NCI-H1417 treated with DMSO at 0.1 percent for 48 hours (cell line): ENCODE results near the gene ABCA3.
"Not testable (repeated sequence)": the region's sequence is repeated elsewhere in the genome, so short reads cannot be mapped to it uniquely, and the experiment has no call there.

Source experiments
- DNase-seq: peaks from one replicate; lab custom pipeline; 2025; lab: John Stamatoyannopoulos, UW

Gene ABCA3

DNA sequence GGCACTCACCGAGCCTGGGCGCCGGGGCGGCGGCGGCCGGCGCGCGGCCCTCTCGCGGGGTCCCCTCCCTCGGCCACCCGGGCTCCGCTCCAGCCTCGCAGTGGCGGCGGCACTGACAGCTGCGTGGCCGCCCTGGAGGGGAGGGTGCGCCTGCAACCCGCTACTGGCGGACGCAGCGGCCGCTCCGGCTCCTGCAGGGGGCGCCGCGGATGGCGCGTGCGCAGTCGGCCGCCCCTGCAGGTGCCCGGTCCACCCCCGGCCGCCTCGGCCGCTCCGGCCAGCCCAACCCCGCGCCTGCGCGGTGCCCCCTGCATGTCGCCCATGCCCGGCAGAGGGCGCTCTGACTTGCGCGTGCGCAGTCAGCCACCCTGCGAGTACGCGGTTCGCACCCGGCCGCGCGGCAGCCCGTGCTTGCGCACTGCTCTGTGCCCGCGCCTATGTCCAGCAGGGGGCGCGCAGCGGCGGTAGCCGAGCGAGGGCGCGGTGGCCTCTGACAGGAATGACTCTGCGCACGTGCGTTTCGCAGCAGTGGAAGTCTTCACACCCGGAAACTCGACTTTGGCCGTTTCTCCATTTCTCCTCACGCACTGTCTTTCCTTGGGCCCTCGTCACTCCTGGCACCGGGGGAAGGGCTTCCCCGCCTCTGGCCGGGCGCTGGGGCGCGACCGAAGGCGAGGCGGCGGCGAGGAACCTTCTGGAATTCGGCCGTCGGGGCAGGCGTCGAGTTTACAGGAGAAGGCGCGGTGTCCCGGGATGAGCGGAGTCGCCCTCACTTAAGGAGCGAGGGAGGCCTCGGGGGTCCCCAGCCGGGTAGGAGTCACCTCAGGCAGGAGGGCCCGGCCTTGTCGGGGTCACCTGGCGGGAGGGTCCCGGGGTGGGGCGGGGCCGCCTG is at the start of gene ABCA3:
ABCA3 (minus strand) TSS at position 165 of the 892 bp plus-strand sequence. CDS start 14,262 bp downstream, outside the sequence.
- peak; percentile 91 for DNase-seq

DNA sequence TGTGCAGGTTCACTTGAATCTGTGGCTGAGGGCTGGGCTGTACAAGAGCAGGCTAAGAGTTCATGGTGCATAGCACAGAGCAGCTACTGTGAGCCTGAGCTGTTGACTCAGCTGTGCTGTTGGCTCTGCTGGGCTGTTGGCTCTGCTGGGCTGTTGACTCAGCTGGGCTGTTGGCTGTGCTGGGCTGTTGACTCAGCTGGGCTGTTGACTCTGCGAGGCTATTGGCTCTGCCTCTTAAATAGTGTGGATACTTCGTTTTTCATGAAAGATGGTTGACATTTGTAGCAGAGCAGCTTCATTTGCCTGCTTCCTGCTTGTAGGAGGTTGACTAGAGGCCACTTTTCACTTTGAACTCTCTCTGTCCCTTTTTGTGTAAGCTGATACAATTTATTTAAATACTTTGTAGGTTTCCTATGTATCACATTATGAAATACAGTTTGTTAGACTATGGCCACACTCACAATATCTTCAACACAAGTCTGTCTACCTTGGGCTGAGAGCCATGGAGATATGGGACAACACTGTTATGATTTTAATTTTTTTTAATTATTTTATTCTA is 48.4 kb upstream of the ABCA3 start:
- DNase-seq, result no peak

DNA sequence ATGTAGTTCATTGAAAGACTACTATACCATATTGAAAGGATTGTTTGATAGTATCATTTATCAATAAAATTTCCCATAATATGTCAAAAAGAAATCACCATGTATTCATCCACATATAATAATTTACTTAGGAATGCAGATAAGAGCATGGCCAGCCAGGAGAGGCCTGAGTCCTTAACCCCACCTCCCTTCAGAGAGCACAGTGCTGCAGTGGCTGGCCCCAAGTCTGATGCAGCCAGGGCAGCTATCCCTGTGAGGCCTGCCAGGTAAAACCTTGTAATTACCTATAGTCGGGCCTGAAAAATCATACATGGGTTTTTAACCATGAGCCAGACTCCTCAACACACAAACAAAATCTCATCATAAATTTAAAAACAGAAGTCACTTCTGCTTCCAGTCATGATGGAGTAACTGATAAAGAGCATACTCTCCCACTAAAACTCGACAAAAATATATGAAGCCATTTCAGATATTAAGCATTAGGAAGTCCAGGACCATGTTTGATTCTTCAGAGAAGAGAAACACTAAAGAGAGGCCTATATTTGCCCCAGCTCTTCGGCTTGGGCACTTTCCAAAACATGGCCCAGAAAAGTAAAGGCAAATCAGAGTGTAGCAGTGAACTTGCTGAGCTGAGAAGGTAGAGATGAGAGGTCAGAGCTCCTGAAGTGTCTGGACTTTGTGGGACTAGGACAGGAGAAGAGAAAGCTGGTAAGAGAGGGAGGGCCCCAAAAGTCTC is 47.8 kb upstream of the ABCA3 start:
- no peak for DNase-seq

DNA sequence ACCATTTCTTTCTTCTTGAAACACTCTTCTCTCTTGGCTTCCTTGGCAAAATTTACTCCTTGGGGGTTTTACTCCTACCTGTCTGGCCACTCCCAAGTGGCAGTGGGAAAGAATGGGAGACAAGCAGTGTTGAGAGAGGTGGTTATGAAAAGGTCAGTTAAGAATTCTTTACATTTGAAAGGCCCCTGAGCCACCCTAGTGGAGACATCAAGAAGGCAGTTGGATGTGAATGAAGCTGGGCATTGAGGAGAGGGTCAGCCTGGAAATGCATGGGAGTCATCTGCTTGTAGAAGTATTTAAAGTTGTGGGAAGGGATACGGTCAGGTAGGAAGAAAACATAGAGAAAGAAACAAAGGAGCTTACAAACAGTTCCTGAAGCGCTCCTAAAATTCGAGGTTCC is 46.5 kb upstream of the ABCA3 start:
- DNase-seq, result no peak

DNA sequence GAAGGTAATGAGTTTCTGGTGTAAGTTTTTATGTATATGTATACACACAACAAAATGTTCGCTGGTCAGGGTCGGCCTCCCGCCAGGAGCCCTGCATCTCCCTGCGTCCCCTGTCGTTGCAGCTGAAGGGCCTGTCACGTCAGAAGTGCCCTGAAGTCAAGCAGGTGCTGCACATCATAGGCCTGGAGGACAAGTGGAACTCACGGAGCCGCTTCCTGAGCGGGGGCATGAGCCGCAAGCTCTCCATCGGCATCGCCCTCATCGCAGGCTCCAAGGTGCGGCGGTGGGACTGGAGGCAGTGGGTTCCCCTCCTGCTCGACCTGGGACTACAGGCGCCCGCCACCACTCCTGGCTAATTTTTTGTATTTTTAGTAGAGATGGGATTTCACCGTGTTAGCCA is 45.5 kb upstream of the ABCA3 start:
- DNase-seq, result not testable (repeated sequence)

DNA sequence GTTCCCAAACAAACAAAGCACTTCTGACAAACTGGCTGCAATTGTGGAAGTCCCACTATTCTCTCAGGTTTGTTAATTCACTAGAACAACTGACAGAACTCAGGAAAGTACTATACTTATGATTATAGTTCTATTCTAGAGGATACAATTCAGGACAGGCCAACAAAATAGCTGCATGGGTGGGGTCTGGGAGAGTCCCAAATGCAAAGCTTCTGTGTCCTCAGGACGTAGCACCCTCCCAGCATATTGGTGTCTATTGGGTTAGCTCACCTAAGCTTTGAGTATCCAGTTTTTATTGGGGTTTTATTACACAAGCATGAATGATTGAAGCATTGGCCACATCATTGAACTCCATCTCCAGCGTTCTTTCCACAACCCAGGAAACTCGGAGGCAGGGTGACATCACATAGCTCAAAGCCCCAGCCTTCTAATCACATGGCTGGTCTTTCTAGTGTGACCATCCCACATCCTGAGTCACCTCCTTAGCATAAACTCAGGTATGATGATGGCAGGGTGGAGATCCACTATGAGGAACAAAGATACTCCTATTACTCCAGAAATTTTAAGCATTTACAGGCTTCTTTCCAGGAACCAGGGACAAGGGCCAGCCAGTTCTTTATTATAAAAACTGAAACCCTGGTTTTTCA is 44.8 kb upstream of the ABCA3 start:
- no peak for DNase-seq

DNA sequence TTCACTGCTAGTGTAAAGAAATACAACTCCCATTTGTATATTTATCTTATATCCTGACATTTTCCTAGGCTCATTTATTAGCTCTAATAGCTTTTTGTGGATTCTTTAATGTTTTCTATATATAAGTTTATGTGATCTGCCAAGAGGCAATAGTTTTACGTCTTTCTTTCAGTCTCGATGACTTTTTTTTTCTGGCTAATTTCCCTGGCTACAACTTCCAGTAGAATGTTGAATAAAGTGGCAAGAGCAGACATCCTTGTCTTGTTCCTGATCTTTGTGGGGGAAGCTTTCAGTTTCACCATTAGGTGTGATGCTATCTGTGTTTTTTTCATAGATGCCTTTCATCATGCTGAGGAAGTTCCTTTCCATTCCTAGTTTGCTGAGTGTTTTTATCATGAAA is 43.9 kb upstream of the ABCA3 start:
- DNase-seq, result no peak

DNA sequence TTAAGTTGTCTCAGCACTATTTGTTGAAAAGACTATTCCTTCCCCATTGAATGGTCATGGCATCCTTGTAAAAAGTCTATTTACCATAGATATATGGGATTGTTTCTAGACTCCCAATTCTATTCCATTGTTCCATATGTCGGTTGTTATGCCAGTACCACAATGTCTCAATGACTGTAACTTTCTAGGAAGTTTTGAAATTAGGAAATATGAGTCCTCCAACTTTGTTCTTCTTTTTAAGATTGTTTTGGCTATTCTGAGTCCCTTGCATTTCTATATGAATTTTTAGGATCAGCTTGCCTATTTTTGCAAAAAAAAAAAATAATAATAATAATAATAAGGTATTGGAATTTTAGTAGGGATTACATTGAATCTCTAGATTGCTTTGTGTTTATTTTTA is 43.0 kb upstream of the ABCA3 start:
- DNase-seq, result no peak

DNA sequence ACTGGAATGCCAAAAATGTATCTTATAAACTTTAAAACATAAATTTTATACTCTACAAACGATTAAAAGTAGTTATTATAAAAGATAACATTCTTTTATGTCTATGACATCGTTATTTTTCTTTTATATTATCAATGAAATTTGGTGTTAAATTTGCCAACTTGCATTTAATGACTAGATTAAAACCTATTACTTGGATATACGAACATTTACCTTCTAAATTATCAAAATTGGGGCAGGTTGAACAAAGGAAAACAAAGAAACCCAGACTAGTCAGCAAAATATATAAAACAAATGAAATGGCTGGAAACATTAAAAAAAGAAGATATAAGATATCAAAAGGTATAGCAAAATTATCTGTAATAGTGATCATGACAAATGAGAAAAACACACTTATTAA is 34.1 kb upstream of the ABCA3 start:
- no peak for DNase-seq

DNA sequence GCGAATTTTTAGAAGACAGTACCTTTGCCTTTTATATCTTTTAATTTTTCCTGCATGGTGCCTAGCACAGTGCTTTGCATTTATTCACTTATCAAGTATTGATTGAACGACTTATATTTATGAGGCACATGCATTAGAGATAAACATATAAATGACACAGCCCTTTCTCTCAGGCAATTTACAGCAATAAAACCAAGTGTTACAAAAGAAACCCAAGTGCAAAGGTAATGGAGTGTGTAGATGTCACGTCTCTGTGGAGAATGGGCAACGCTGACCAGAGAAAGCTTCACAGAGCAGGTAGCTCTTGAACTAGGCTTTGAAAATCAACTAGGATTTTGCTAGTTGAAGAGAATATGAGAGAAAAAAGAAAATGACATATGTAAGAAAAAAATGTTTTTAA is 32.6 kb upstream of the ABCA3 start:
- DNase-seq, result no peak

DNA sequence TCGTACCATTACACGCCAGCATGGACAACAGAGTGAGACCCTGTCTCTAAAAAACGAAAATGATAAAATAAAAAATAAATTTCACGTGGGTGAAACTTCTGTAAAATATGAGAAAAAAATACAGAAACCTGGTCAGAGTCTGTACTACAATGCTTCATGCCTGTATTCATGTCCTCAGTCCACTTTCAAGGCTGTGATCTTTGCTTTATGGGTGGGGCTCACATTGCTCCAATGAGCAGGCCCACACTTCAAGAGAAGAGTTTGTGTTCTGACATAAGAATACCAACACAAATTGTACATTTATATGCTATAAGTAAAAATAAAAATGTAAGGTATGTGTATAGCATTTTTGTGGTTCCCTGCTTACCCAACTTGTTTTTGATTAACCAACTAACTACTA is 32.2 kb upstream of the ABCA3 start:
- DNase-seq, result no peak

DNA sequence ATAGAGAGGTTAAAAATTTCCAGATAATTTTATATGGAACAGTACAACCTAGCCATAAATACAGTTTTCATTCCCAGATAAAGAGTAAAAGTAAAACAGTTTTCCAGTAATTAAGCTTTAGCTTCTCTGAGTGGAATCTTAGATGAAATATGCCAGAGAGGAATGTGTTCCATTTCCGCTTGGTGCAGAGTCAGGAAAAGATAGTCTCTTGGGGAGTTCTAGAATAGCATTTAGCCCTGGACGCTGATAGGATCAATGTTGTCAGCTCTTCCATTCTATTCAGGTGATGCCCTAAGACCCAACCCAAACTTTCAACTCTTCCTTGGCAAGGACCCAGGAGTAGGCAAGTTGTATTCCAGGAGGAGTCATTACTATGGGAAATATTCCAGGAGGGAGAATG is 30.9 kb upstream of the ABCA3 start:
- DNase-seq, result no peak

DNA sequence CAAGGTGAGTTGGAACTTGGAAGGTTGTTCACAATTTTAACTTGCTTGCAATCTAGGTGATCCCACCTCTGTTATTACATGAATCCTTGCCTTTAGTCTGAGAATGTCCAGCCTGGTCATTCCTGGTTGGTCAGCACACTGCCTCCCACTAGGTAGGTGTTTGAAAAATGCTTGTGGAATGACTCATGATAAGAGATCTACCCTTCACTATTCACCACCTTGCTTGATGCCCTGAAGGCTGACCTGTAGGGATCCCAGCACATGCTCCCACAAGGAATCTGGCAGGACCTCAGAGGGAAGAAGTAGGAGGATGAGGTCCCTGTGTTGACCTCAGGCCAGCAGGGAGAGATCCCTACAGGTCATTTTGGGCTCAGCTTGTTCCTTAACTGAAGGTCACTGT is 30.2 kb upstream of the ABCA3 start:
- DNase-seq, result no peak

DNA sequence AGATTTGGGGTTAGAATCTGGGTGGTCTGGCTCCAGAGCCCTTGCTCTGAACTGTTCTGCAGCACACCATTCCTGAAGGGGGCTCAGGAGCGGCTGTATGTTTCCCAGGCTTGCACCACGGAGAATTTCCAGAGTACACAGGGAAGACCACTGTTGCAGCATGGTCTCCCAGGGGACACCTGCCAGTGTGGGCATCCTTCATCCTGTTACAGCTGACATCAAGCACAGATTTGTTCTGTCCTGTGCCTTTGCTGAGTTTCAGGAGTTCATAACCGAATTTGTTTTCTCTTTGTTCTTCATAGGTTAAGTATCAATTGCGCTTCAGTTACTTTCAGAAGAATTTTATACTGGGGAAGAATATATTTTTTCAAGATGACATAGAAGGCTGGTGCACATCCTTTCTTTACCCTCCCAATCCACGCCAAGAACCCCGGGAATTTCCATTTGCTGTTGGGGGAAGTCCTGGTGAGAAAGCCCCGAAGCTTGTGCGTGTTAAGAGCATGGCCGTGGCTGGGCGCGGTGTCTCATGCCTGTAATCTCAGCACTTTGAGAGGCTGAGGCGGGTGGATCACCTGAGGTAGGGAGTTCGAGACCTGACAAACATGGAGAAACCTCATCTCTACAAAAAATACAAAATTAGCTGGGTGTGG is 26.3 kb upstream of the ABCA3 start:
- DNase-seq, result no peak

DNA sequence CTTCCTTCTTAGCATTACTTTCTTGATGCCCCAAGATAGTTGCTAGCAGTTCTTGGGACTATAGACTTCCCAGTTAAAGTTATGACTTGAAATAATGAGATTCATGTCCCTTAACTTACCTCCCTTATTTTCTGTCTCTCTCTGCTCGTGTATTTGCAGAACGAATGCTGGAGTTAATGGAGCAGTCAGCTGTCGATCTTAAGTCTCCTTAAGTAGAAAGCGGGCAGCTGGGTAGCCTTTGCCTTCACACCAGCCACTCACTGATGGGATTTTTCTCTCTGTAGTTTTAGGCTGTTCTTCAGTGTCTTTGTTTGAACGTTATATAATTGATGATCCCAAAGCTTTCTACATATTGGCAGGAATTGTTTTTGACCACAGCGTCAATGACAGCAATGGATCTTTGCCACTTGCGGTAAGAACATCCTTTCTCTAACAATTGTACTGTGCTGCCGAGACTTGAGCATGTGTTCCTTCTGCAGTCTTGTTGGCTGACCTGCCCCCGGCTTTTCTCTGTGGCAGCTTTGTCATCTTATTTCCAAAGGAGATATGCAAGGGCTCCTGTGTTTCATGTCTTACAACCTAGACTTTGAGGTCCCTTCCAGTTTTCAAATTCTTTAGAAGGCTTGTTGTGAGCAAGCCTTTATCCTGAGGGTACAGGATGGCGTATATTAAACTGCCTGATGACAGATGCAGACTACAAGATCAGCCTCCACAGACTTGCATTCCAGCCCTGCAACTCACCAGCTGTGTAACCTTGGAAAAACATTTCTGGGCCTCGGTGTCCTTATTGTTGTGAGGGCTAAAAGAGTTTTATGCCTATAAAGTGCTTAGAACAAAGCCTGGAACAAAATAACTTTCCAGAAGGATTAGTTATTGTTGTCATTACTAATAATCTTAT is 25.1 kb upstream of the ABCA3 start:
- no peak for DNase-seq

DNA sequence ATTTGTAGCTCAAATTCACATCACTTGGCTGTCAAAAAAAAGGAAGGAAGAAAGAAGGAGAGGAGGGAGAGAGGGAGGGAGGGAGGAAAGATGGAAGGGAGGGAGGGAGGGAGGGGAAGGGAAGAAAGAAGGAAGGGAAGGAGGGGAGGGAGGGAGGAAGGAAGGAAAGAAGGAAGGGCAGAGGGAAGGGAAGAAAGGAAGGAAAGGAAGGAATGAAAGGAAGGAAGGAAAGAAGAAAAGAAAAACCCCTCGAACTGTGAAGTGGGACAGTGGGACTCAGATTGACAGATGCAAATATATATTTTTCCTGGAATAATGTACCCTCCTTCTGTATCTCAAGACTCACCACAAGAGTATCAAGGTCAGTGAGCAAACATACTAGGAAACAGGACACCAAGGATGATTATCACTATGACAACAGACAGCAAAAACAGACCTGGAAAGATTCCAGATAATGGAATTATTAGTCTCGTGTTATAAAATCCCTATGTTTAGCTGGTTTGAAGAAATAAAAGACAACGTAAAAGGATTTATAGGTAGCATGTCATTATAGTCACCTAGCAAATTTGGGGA is 24.2 kb upstream of the ABCA3 start:
- no peak for DNase-seq

DNA sequence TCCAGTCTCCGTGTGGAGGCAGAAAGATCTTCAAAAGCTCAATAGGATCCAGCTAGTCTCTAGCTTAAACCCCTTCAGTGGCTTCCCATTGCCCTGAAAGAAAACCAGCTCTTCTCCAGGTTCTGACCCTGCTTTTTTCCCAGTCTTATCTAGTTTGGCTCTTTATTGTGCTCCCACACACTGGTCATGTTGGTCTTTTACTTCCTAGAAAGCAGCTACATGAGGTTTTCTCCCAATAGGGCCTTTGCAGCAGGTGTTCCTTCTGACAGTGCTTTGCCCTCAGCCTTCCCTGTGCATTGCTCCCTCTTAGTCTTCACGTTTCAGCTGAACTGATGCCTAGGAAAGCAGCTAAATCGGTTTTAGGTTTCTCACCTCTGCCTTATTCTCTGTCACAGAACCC is 21.7 kb upstream of the ABCA3 start:
- no peak for DNase-seq

DNA sequence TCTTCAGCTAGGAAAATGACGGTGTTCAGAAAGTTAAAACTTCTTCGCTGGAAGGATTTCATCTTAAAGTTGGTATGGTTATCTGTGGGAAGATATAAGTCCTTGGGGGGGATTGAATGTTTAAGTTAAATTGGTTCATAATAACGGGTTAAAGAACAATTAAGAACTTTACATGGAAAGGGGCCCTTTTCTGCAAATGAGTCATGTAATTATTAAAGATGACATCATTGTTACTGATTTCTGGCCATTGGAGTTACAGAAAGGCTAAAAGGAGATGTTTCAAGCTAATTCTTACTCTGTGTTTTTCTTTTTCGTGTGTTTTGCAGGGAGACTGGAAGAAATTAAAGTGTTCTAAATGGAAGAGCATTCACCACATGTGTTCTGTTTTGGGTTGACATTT is 20.6 kb upstream of the ABCA3 start:
- no peak for DNase-seq

DNA sequence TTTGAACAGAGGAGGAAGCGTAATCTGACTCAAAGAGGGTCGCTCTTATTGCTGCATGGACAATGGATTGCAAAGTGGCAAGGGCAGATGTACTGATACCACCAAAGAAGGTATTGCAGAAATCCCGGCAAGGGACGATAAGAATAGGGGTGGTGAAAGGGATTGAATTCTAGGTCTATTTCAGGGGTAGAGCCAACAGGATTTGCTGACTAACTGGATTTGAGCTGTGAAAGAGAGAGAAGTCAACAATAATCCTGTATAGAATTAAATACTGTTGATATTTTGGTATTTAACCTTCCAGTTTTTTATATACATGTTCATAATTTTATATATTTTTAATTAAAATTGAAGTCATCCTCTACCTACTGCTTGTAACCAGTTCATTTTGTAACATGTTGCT is 19.4 kb upstream of the ABCA3 start:
- no peak for DNase-seq

DNA sequence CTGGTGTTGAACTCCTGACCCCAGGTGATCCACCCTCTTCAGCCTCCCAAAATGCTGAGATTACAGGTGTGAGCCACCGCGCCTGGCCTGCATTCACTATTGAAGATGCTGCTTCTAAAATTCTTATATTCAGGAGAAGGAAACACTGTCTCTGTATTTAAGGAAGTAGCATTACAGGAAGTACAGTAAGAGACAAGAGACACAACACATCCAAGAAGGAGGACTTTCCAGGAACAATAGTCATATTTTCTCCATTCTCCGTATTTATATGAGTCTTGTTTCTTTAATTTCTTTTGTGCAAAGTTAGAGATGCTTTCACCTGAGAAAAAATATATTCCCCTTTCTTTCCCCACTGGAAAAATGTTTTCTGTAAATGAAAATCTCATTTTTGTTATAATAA is 18.3 kb upstream of the ABCA3 start:
- no peak for DNase-seq

DNA sequence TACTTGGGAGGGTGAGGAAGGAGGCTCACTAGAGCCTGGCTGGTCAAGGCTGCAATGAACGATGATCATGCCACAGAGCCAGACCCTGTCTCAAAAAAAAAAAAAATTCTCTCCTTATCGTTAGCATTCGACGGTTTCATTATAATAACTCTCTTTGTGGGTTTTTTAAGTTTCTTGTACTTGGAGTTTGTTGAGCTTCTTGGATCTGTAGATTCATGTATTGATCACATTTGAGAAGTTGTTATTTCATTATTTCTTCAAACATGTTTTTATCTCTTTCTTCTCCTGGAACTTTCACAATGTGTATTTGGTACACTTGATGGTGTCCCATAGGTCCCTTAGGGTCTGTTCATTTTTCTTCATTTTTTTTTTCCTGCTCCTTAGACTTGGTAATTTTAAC is 16.8 kb upstream of the ABCA3 start:
- no peak for DNase-seq
